ENCODE measurements around the gene BOK. TPM values are rescaled to one million over a fixed set of nuclear protein-coding genes. Genes with fewer than 3 reads are reported as not detected.

The BOK gene
- total RNA-seq, 4 donors from 2014 or later: 49.6 to 81.6 (median 71.4) TPM

- H3K27me3 ChIP-seq: peaks cover 0 to 13% of the 10 kb centered on the region in 2 donors
- H3K27ac ChIP-seq: peak overlapping the region; percentile 34 to 89 (median 54)
- DNase-seq (ENCODE audit: low spot score in 2 of 2): no peak
- H3K4me3 ChIP-seq: peak overlapping the region; percentile 12 to 77 (median 41)
- peaks cover 0 to 26% (median 3%) of the 10 kb centered on the region in 4 donors for H3K9me3 ChIP-seq
- peaks cover 0 to 67% (median 16%) of the 10 kb centered on the region in 4 donors for H3K4me1 ChIP-seq
- WGBS, 2 donors: 28 to 42% methylated on average over 15 to 18 of the region's 18 CpGs
- H3K36me3 ChIP-seq: peaks cover 0 to 16% (median 0%) of the 10 kb centered on the region in 3 donors
- no peak for TF ChIP-seq EP300 (IDR thresholded peaks at IDR 0.05)
These were observed 1.8 kb downstream of the BOK start for GRCh38 chr2:241560162-241560882.

- peak overlapping the region; percentile 34 to 89 (median 54) for H3K27ac ChIP-seq
- H3K4me3 ChIP-seq: peak overlapping the region in 1 of 4 donors; percentile 77
- no peak for DNase-seq (ENCODE audit: low spot score in 2 of 2)
- TF ChIP-seq, protein P1, sequence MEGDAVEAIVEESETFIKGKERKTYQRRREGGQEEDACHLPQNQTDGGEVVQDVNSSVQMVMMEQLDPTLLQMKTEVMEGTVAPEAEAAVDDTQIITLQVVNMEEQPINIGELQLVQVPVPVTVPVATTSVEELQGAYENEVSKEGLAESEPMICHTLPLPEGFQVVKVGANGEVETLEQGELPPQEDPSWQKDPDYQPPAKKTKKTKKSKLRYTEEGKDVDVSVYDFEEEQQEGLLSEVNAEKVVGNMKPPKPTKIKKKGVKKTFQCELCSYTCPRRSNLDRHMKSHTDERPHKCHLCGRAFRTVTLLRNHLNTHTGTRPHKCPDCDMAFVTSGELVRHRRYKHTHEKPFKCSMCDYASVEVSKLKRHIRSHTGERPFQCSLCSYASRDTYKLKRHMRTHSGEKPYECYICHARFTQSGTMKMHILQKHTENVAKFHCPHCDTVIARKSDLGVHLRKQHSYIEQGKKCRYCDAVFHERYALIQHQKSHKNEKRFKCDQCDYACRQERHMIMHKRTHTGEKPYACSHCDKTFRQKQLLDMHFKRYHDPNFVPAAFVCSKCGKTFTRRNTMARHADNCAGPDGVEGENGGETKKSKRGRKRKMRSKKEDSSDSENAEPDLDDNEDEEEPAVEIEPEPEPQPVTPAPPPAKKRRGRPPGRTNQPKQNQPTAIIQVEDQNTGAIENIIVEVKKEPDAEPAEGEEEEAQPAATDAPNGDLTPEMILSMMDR (IDR thresholded peaks at IDR 0.05): no peak
- TF ChIP-seq POLR2A (IDR thresholded peaks at IDR 0.05): no peak
- TF ChIP-seq EP300 (IDR thresholded peaks at IDR 0.05): no peak
- peaks cover 0 to 19% (median 3%) of the 10 kb centered on the region in 4 donors for H3K9me3 ChIP-seq
- peaks cover 0 to 16% (median 0%) of the 10 kb centered on the region in 3 donors for H3K36me3 ChIP-seq
- WGBS, 2 donors: 26 to 42% methylated on average over 9 to 18 of the region's 19 CpGs
- H3K4me1 ChIP-seq: peaks cover 0 to 73% (median 18%) of the 10 kb centered on the region in 4 donors
- H3K27me3 ChIP-seq: peaks cover 0 to 13% of the 10 kb centered on the region in 2 donors
These were observed 2.4 kb downstream of the BOK start for GRCh38 chr2:241560883-241561474.

GRCh38 chr2:241561832-241562231 lies 3.3 kb downstream of the BOK start:
- peaks cover 0 to 16% (median 0%) of the 10 kb centered on the region in 3 donors for H3K36me3 ChIP-seq
- H3K4me1 ChIP-seq: peaks cover 0 to 73% (median 18%) of the 10 kb centered on the region in 4 donors
- TF ChIP-seq, protein P1 (IDR thresholded peaks at IDR 0.05): no peak
- TF ChIP-seq EP300 (IDR thresholded peaks at IDR 0.05) (no peak), POLR2A (IDR thresholded peaks at IDR 0.05) (no peak)
- H3K27me3 ChIP-seq: peaks cover 0 to 13% of the 10 kb centered on the region in 2 donors
- WGBS, 2 donors: 10 to 28% methylated on average over 14 to 17 of the region's 18 CpGs
- H3K9me3 ChIP-seq: peaks cover 0 to 11% (median 1%) of the 10 kb centered on the region in 4 donors
- peak overlapping the region in 1 of 4 donors; percentile 65 for H3K27ac ChIP-seq
- peak in 1 of 2 donors; percentile 24 for DNase-seq (ENCODE audit: low spot score in 2 of 2)
- H3K4me3 ChIP-seq: no peak overlapping the region

DNA sequence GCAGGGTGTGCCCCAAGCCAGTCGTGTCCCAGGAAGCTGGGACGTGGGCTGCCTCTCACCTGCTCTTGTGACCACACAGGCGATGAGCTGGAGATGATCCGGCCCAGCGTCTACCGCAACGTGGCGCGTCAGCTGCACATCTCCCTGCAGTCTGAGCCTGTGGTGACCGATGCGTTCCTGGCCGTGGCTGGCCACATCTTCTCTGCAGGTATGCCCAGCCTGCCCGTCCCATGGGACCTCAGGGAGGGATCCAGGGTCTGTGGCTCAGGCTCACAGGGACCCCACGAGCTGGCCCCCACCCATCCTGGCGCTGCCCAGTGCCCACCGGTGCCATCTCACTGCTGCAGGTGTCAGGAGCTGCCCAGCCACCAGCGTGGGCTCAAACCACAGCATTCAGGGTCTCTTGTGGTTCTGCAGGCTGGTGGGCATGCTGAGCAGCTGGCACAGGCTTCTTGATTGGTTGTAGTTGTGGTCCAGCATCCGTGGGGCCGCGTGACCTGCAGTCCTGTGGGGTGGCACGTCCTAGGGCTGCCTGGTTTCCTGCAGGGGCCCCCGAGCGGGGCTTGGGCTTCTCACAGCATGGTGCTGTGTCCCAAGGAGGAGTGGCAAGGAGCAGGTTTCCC lies 3.8 kb downstream of the BOK start:
- H3K4me1 ChIP-seq: peaks cover 0 to 73% (median 18%) of the 10 kb centered on the region in 4 donors
- 75 to 91% methylated on average over 11 to 16 of the region's 23 CpGs for WGBS, 2 donors
- H3K9me3 ChIP-seq: peaks cover 0 to 5% (median 0%) of the 10 kb centered on the region in 4 donors
- TF ChIP-seq, protein P1 (IDR thresholded peaks at IDR 0.05): no peak
- TF ChIP-seq POLR2A (IDR thresholded peaks at IDR 0.05): no peak
- no peak for TF ChIP-seq EP300 (IDR thresholded peaks at IDR 0.05)
- no peak for DNase-seq (ENCODE audit: low spot score in 2 of 2)
- no peak overlapping the region for H3K4me3 ChIP-seq
- peaks cover 0 to 16% (median 0%) of the 10 kb centered on the region in 3 donors for H3K36me3 ChIP-seq
- H3K27ac ChIP-seq: peak overlapping the region in 1 of 4 donors; percentile 65
- H3K27me3 ChIP-seq: peaks cover 0 to 13% of the 10 kb centered on the region in 2 donors

DNA sequence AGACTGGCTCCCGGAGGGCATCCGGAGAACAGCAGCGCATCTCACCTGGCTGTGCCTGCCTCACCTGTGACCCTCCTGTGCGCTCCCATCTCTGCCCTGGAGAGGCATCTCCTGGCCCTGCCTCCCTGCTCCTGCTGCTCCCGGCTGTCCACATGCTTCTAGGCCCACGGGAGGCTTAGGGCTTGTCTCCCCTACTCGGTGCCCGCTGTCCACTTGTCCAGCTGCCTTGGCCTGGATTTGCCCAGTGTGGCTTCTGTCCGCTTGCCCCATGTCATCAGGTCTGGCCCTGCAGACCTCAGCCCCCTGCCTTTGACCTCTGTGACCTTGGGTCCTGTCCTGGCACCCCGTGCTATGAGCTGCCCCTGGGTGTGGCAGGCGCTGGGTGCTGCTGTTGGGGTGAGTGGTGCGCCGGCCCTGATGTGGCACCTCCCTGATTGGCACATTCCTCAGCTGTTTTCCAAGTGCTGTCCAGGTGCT lies 4.5 kb downstream of the BOK start:
- Histone ChIP-seq H3K27ac (peak overlapping the region in 1 of 4 donors; percentile 43), H3K4me1 (peaks cover 0 to 73% (median 18%) of the 10 kb centered on the region in 4 donors), H3K9me3 (no peaks in the 10 kb centered on the region), H3K36me3 (peaks cover 0 to 16% (median 0%) of the 10 kb centered on the region in 3 donors), H3K4me3 (no peak overlapping the region), H3K27me3 (peaks cover 0 to 6% of the 10 kb centered on the region in 2 donors)
- TF ChIP-seq POLR2A (IDR thresholded peaks at IDR 0.05): no peak
- no peak for TF ChIP-seq EP300 (IDR thresholded peaks at IDR 0.05)
- TF ChIP-seq, protein P1 (IDR thresholded peaks at IDR 0.05): no peak
- no peak for DNase-seq (ENCODE audit: low spot score in 2 of 2)
- 82 to 92% methylated on average over 10 to 11 of the region's 13 CpGs for WGBS, 2 donors

Data from tibial nerve (tissue), 4 donors.